Neural cell (in vitro differentiated cells): Measurements from ENCODE around the gene BRIX1. TPM values are rescaled to one million over a fixed set of nuclear protein-coding genes. Genes with fewer than 3 reads are reported as not detected.
A peak's percentile ranks its signal among the peaks of the same experiment; 100 is the strongest.

Experiments used
- H2AFZ ChIP-seq: fragments of 200-600, 300-800 bp; sonication (generic), shearing (Covaris generic); 2 replicates; pipeline ENCODE4 v1.6.0; 2014; ENCODE audit warnings: low read depth, mild to moderate bottlenecking, antibody characterized with exemption, low read length, moderate library complexity
- H3F3A ChIP-seq: fragments of 200-600 bp; shearing (Covaris generic); 2 replicates; pipeline ENCODE4 v1.6.1; 2016; ENCODE audit warnings: mild to moderate bottlenecking, moderate library complexity, mixed read lengths, antibody characterized with exemption, low read length; ENCODE audit not compliant: insufficient read depth, poor library complexity, severe bottlenecking
- H3K27ac ChIP-seq: fragments of 200-600, 300-800 bp; sonication (generic), shearing (Covaris generic); 2 replicates; pipeline ENCODE4 v1.5.1; 2014; ENCODE audit warnings: mild to moderate bottlenecking, low read length, moderate library complexity
- H3K27me3 ChIP-seq: fragments of 300-800, 200-600 bp; sonication (generic), shearing (Covaris generic); 2 replicates; pipeline ENCODE4 v1.6.0; 2014; ENCODE audit warnings: mild to moderate bottlenecking, low read depth, low read length, moderate library complexity; ENCODE audit not compliant: insufficient read depth
- H3K36me3 ChIP-seq: fragments of 300-800, 200-600 bp; sonication (generic), shearing (Covaris generic); 2 replicates; pipeline ENCODE4 v1.5.1; 2014; ENCODE audit warnings: mild to moderate bottlenecking, antibody characterized with exemption, low read length, moderate library complexity; ENCODE audit not compliant: insufficient read depth
- H3K4me2 ChIP-seq: fragments of 300-800, 200-600 bp; sonication (generic), shearing (Covaris generic); 2 replicates; pipeline ENCODE4 v1.6.0; 2014; ENCODE audit warnings: mild to moderate bottlenecking, low read length
- H3K4me3 ChIP-seq: fragments of 300-800, 200-600 bp; sonication (generic), shearing (Covaris generic); 2 replicates; pipeline ENCODE4 v1.5.1; 2014; ENCODE audit warnings: mild to moderate bottlenecking, low read length, moderate library complexity
- H3K79me2 ChIP-seq: fragments of 200-600 bp; shearing (Covaris generic); replicated peaks from 2 replicates; pipeline ENCODE4 v1.6.0; 2014; ENCODE audit warnings: mild to moderate bottlenecking, low read length, moderate library complexity; ENCODE audit not compliant: insufficient read depth
- H3K9ac ChIP-seq: fragments of 300-800, 200-600 bp; sonication (generic), shearing (Covaris generic); 2 replicates; pipeline ENCODE4 v1.6.1; 2016; ENCODE audit warnings: mild to moderate bottlenecking, low read length, mixed read lengths
- H3K9me2 ChIP-seq: fragments of 200-600 bp; shearing (Covaris generic); 2 replicates; pipeline ENCODE4 v1.6.1; 2016; ENCODE audit warnings: mild to moderate bottlenecking, low read length, mixed read lengths; ENCODE audit not compliant: insufficient read depth
- H3K9me3 ChIP-seq: fragments of 200-600, 300-800 bp; sonication (generic), shearing (Covaris generic); 2 replicates; pipeline ENCODE4 v1.6.1; 2016; ENCODE audit warnings: mild to moderate bottlenecking, mixed run types, low read length, moderate library complexity, mixed read lengths
- H4K20me1 ChIP-seq: fragments of 200-600 bp; shearing (Covaris generic); 2 replicates; pipeline ENCODE4 v1.6.1; 2016; ENCODE audit warnings: mild to moderate bottlenecking, mixed run types; ENCODE audit not compliant: insufficient read depth
- CTCF ChIP-seq: fragments of 450-650 bp; IDR thresholded peaks from 2 replicates; pipeline ENCODE4 v1.5.1; 2014; ENCODE audit warnings: antibody characterized with exemption, mild to moderate bottlenecking, moderate library complexity; ENCODE audit not compliant: poor library complexity, severe bottlenecking
- EP300 ChIP-seq: fragments of 450-650 bp; conservative IDR thresholded peaks from 2 replicates; pipeline ENCODE4 v1.6.1; 2014; ENCODE audit warnings: antibody characterized with exemption, mild to moderate bottlenecking, moderate library complexity; ENCODE audit not compliant: poor library complexity, severe bottlenecking
- EZH2 ChIP-seq: fragments of 200-600, 300-800 bp; shearing (Covaris generic), sonication (generic); IDR thresholded peaks from 2 replicates; pipeline ENCODE4 v1.6.1; 2014; ENCODE audit warnings: antibody characterized with exemption, low read length, borderline replicate concordance, mild to moderate bottlenecking; ENCODE audit not compliant: insufficient read depth, poor library complexity, severe bottlenecking
- MXI1 ChIP-seq: fragments of 450-650 bp; conservative IDR thresholded peaks from 2 replicates; pipeline ENCODE4 v1.6.1; 2014; ENCODE audit warnings: antibody characterized with exemption, mild to moderate bottlenecking; ENCODE audit not compliant: poor library complexity, severe bottlenecking
- POLR2AphosphoS5 ChIP-seq: IDR thresholded peaks from 2 replicates; pipeline ENCODE4 v1.6.1; 2012
- RAD21 ChIP-seq: fragments of 450-650 bp; conservative IDR thresholded peaks from 2 replicates; pipeline ENCODE4 v1.6.1; 2014; ENCODE audit warnings: antibody characterized with exemption, mild to moderate bottlenecking, moderate library complexity
- REST ChIP-seq: IDR thresholded peaks from 2 replicates; pipeline ENCODE4 v1.6.1; 2012; ENCODE audit warnings: borderline replicate concordance
- SMC3 ChIP-seq: fragments of 450-650 bp; conservative IDR thresholded peaks from 2 replicates; pipeline ENCODE4 v1.6.1; 2014; ENCODE audit warnings: antibody characterized with exemption, mild to moderate bottlenecking, moderate library complexity; ENCODE audit not compliant: poor library complexity
- TAF1 ChIP-seq: IDR thresholded peaks from 2 replicates; pipeline ENCODE4 v1.6.1; 2012; ENCODE audit warnings: low read depth
- polyA plus RNA-seq: library from polyadenylated mRNA; depleted of rRNA; stranded (reverse); fragments of >200 nt; gene quantifications from 2 replicates; pipeline ENCODE4 v1.2.3, GENCODE V29; 2014

Gene BRIX1
- polyA plus RNA-seq, 1 donor from 2014 or later: 24.9 TPM

- H3K9ac ChIP-seq: no peak overlapping the region
- no peaks in the 10 kb centered on the region for H4K20me1 ChIP-seq
- H3K9me2 ChIP-seq: no peaks in the 10 kb centered on the region
- no peaks in the 10 kb centered on the region for H3K27me3 ChIP-seq
- H3K4me2 ChIP-seq: no peak overlapping the region
- H3K36me3 ChIP-seq: no peaks in the 10 kb centered on the region
- no peaks in the 10 kb centered on the region for H3K79me2 ChIP-seq
- H2AFZ ChIP-seq: no peak overlapping the region
- H3K9me3 ChIP-seq: no peaks in the 10 kb centered on the region
- TF ChIP-seq EP300 (no peak), REST (no peak)
- H3K27ac ChIP-seq: no peak overlapping the region
- H3F3A ChIP-seq: no peaks in the 10 kb centered on the region
- H3K4me3 ChIP-seq: no peak overlapping the region
Measured at GRCh38 chr5:34897646-34898045, 17.9 kb upstream of the BRIX1 start.

GRCh38 chr5:34898258-34898895 lies 17.1 kb upstream of the BRIX1 start:
- H3K4me3 ChIP-seq: no peak overlapping the region
- no peaks in the 10 kb centered on the region for H3K9me2 ChIP-seq
- H3K79me2 ChIP-seq: no peaks in the 10 kb centered on the region
- no peaks in the 10 kb centered on the region for H3K36me3 ChIP-seq
- no peaks in the 10 kb centered on the region for H3K27me3 ChIP-seq
- H3F3A ChIP-seq: no peaks in the 10 kb centered on the region
- no peak overlapping the region for H3K27ac ChIP-seq
- H4K20me1 ChIP-seq: no peaks in the 10 kb centered on the region
- H3K9ac ChIP-seq: no peak overlapping the region
- TF ChIP-seq CTCF (peak; percentile 92), SMC3 (peak; percentile 98), RAD21 (peak; percentile 94), MXI1 (no peak)
- no peak overlapping the region for H2AFZ ChIP-seq
- no peak overlapping the region for H3K4me2 ChIP-seq
- H3K9me3 ChIP-seq: no peaks in the 10 kb centered on the region

- TF ChIP-seq MXI1 (no peak), RAD21 (no peak), SMC3 (no peak), REST (no peak), EZH2 (no peak), CTCF (no peak), TAF1 (no peak), POLR2AphosphoS5 (no peak), EP300 (no peak)
- Histone ChIP-seq H3K9ac (no peak overlapping the region), H3K4me2 (no peak overlapping the region), H3K36me3 (no peaks in the 10 kb centered on the region), H3K27ac (no peak overlapping the region), H3K9me3 (no peaks in the 10 kb centered on the region), H3K79me2 (no peaks in the 10 kb centered on the region), H3K9me2 (no peaks in the 10 kb centered on the region), H3K4me3 (no peak overlapping the region), H2AFZ (no peak overlapping the region), H4K20me1 (no peaks in the 10 kb centered on the region), H3F3A (no peaks in the 10 kb centered on the region), H3K27me3 (no peaks in the 10 kb centered on the region)
Measured at GRCh38 chr5:34899066-34899465, 16.4 kb upstream of the BRIX1 start.
